ENCODE measurements around the gene TATDN2.

The TATDN2 gene

DNA sequence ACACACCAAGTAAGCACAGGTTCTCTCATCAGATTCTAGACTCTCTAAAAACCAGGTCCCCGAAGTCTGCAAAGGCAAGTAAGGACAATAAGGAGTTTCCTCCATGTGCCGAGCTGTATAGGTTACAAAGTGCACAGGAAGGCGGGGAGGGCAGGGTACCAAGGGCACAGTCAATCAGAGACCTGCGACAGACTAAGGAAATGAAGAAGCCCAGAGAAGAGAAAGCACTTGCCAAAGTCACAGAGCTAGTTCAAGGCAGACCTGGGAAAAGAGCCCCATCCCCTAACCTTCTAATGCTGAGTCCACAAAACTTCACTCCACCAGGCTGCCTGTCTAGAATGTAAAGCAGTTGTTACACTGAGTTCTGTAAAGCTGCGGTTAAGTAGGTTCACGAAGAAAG lies 71.0 kb downstream of the TATDN2 start:
- TF ChIP-seq, protein P1, sequence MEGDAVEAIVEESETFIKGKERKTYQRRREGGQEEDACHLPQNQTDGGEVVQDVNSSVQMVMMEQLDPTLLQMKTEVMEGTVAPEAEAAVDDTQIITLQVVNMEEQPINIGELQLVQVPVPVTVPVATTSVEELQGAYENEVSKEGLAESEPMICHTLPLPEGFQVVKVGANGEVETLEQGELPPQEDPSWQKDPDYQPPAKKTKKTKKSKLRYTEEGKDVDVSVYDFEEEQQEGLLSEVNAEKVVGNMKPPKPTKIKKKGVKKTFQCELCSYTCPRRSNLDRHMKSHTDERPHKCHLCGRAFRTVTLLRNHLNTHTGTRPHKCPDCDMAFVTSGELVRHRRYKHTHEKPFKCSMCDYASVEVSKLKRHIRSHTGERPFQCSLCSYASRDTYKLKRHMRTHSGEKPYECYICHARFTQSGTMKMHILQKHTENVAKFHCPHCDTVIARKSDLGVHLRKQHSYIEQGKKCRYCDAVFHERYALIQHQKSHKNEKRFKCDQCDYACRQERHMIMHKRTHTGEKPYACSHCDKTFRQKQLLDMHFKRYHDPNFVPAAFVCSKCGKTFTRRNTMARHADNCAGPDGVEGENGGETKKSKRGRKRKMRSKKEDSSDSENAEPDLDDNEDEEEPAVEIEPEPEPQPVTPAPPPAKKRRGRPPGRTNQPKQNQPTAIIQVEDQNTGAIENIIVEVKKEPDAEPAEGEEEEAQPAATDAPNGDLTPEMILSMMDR (IDR thresholded peaks at IDR 0.05; ENCODE audit: low read depth, low read length): no peak
- H3K4me3 ChIP-seq (ENCODE audit: low read depth, low read length): peak overlapping the region; percentile 100

DNA sequence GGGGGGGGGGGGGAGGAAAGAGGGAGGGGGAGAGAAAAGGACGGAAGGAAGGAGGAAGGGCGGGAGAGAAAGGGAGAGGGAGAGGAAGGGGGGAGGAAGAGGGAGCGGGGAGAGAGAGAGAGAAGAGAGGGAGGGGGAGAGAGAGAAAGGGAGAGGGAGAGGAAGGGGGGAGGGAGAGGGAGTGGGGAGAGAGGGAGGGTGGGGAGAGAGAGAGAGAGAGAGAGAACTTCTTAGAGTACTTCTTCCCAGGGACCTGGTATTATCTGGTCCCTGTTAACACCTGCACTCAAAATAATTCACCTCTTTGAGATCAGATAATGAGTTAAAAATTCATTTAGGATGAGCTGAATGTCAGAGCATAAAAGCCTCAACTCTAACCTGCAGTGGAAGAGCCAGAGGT lies 71.5 kb downstream of the TATDN2 start:
- peak overlapping the region; percentile 100 for H3K4me3 ChIP-seq (ENCODE audit: low read depth, low read length)
- TF ChIP-seq, protein P1 (IDR thresholded peaks at IDR 0.05; ENCODE audit: low read depth, low read length): no peak

DNA sequence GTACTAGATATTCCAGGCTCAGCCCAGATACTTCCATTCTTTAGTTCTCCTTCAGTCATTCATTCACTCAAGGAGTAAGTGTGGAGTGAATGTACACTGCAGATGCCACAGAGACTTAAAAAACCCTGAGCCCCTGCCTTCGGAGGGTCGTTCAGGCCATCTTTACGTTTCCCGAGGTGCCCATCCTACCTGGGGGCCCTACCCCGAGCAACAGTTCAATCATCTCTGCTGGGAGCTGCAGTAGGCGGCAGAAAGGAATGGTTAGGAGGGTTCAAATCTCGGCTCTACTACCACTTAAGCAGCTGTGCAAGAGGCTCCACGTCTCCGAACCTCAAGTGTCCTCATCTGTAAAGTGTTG lies 72.0 kb downstream of the TATDN2 start:
- H3K4me3 ChIP-seq (ENCODE audit: low read depth, low read length): peak overlapping the region; percentile 100
- TF ChIP-seq, protein P1 (IDR thresholded peaks at IDR 0.05; ENCODE audit: low read depth, low read length): no peak

DNA sequence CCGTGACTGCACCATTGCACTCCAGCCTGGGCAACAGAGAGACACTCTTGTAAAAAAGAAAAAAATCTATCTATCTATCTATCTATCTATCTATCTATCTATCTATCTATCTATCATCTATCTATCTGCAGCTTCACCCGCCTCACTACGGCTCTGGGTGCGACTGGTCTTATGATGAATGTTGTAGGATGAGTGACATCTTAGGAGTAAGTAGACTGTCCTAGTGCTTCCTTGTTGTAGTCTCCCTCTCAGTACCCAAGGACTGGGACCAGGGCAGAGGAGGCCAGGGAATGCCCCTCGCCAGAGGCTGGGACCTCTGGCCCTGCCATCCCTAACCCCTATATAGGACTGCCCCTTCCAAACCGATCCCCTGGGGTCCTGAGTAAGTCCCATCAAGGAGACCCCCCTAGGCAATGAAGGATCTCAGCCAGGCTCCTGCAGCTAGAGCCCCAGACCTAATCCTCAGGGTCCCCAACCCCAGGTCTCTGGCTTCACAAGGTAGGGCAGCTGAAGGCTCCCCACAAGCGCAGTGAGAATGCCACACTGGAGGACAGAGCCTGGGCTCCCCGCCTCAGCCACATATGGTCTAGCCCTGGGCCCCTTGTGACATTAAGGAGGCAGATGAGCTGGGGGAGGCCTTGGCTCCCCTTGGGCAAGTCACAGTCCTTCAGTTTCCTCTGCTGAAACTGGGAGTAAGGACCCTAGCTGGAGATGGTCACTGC lies 73.5 kb downstream of the TATDN2 start:
- no peak overlapping the region for H3K4me3 ChIP-seq (ENCODE audit: low read depth, low read length)
- TF ChIP-seq, protein P1 (IDR thresholded peaks at IDR 0.05; ENCODE audit: low read depth, low read length): no peak

DNA sequence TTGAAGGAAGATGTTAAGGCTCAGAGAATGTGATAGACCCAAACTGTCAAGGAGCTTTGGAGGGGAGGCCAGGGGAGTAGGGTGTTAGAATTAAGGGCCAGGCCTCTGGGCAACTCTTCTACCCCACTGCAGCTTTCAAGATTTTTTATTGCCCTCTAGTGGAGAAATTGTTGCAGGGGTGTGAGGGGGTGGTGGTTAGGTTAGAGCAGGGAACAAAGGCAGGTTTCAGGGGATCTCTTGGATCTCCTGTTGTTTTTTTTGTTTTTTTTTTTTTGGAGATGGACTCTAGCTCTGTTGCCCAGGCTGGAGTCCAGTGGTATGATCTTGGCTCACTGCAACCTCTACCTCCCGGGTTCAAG lies 74.1 kb downstream of the TATDN2 start:
- TF ChIP-seq, protein P1 (IDR thresholded peaks at IDR 0.05; ENCODE audit: low read depth, low read length): no peak
- H3K4me3 ChIP-seq (ENCODE audit: low read depth, low read length): no peak overlapping the region

DNA sequence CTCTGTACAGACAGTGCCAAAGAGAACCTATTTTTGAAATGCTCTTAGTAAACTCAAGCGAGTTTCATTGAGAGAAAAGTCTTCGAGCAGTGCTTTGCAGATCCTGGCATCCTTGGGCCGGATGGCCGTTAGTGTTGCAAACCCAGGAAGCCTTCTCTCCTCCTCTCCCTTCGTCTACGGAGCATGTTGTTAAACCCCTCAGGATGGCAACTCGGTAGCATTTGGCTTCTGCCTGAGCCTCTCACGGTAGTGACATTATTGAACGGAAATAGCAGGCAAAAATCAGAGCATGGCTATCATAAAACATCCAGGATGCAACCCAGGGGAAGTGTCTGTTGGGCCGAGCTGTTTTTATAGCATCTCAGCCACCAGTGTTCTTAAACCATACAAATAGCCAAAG lies 79.3 kb downstream of the TATDN2 start:
- TF ChIP-seq, protein P1 (IDR thresholded peaks at IDR 0.05; ENCODE audit: low read depth, low read length): no peak
- no peak overlapping the region for H3K4me3 ChIP-seq (ENCODE audit: low read depth, low read length)

DNA sequence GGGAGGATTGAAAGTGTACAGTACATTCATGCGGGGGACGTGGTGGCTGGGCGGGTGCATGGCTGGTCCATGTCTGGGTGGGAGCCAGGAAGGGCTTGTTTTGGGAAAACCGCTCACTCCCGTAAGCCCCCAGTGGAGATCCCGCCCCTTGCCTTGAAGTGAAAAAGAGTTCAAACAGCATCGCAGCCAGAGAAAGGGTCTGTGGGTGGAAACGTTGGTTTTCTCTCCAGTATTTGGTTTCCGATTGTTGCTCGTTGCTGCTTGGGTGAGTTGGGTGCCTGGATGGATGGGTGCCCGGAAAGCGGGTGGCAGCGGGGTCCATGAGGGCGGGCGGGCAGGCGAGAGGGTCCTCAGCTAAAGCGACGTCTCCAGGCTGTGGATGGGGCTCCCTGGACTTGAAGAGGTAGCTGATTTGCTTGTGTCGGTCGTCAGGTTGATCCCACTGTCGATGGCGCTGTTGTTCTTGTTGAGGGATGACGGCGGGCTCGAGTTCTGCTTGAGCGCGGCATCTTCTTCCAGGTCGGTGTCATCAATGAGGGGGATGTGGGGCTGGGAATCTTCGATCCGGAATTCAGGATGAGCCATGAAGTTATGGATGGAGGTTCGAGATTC lies 80.3 kb downstream of the TATDN2 start:
- no peak overlapping the region for H3K4me3 ChIP-seq (ENCODE audit: low read depth, low read length)
- TF ChIP-seq, protein P1 (IDR thresholded peaks at IDR 0.05; ENCODE audit: low read depth, low read length): no peak

All from WI38 (cell line).